Measurements from ENCODE around the gene SYPL2.

- no peak for TF ChIP-seq CTCF (IDR thresholded peaks at IDR 0.05; ENCODE audit: low read length)
- TF ChIP-seq EZH2 (IDR thresholded peaks at IDR 0.05; ENCODE audit: borderline replicate concordance, low read length), result no peak
Measured at GRCh38 chr1:109504974-109505373, 38.6 kb downstream of the SYPL2 start.
